Fibroblast of mammary gland (primary cell): Measurements from ENCODE around the gene ERAS.

Experiments
- DNase-seq: peaks from one replicate; pipeline ENCODE4 v3.0.0-alpha.2; 2010; ENCODE audit warnings: low read depth
- H3K4me3 ChIP-seq: 2 replicates; pipeline ENCODE4 v1.5.1; 2011; ENCODE audit warnings: low read depth, mild to moderate bottlenecking, low read length, moderate library complexity; ENCODE audit not compliant: control insufficient read depth
- TF ChIP-seq, protein P1 (sequence below): conservative IDR thresholded peaks from 2 replicates; pipeline ENCODE4 v1.5.1; 2011; ENCODE audit warnings: low read depth, low read length, inconsistent platforms; ENCODE audit not compliant: control insufficient read depth, insufficient read depth

Gene ERAS, protein sequence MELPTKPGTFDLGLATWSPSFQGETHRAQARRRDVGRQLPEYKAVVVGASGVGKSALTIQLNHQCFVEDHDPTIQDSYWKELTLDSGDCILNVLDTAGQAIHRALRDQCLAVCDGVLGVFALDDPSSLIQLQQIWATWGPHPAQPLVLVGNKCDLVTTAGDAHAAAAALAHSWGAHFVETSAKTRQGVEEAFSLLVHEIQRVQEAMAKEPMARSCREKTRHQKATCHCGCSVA

DNA sequence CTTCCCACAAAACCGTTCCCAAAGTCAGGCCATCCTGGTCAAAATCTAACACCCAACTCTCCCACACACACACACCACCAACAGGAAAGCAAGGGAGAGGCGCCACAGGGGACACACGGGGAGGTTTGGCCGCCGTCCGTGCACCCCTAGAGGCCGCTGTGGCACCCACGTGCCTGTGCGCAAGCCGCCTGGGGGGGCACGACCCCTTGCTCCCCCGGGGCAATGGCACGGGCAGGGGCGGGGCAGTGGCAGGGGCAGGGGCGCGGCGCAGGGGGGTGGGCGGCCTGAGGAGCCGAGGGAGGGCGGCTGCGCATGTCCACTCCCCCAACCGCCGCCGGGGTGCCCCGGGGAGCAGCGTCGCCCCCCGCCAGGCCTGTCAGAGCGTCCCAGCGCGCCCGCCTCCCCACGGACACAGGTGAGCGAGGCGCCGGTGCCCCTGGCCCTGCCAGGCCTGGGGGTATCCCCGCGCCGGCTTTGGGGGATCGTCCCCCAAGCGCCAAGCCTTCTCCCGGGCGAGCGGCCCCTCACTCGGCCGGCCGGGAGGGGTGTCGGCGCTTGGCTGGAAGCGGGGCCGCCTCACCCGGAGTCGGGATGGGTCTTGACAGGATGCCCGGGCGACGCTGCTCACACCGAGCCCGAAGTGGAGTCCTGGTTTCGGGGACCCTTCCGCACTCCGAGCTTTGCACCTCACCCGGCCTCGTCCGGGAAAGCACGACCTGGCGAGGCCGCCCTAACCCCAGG lies at the start of gene ERAS:
Gene ERAS (plus strand): TSS at position 379 of the 741 bp plus-strand sequence. CDS start 2,611 bp downstream, outside the sequence.
- H3K4me3 ChIP-seq = no peak within 1 kb of the TSS
- DNase-seq = no peak
- TF ChIP-seq, protein P1, sequence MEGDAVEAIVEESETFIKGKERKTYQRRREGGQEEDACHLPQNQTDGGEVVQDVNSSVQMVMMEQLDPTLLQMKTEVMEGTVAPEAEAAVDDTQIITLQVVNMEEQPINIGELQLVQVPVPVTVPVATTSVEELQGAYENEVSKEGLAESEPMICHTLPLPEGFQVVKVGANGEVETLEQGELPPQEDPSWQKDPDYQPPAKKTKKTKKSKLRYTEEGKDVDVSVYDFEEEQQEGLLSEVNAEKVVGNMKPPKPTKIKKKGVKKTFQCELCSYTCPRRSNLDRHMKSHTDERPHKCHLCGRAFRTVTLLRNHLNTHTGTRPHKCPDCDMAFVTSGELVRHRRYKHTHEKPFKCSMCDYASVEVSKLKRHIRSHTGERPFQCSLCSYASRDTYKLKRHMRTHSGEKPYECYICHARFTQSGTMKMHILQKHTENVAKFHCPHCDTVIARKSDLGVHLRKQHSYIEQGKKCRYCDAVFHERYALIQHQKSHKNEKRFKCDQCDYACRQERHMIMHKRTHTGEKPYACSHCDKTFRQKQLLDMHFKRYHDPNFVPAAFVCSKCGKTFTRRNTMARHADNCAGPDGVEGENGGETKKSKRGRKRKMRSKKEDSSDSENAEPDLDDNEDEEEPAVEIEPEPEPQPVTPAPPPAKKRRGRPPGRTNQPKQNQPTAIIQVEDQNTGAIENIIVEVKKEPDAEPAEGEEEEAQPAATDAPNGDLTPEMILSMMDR = no peak

DNA sequence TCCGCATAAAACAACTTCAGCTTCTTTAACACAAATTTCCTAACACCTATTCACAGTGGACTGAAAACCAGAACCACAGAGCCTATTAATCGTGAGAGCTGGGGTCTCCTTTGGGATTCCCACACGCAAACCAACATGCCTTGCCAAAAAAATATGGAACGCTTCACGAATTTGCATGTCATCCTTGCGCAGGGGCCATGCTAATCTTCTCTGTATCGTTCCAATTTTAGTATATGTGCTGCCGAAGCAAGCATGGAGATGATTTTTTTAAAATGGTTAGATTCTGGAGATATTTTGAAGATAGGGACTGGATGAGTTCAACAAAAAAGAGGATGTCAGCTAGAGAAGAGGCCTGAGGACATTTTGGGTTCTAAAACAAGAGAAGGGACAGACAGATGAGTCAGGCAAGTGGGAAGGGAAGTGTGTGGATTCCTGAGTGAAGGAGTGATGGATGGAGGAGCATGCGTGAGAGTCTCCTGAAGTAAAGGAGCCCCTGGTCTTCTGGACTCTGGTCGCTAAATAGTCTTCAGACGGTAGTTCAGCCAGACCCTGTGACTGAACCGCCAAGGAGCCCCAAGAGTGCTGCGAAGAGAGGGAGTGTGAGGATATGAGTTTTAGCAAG lies 49.4 kb upstream of the ERAS start:
- DNase-seq = no peak
- H3K4me3 ChIP-seq = no peak overlapping the region
- TF ChIP-seq, protein P1 = no peak

DNA sequence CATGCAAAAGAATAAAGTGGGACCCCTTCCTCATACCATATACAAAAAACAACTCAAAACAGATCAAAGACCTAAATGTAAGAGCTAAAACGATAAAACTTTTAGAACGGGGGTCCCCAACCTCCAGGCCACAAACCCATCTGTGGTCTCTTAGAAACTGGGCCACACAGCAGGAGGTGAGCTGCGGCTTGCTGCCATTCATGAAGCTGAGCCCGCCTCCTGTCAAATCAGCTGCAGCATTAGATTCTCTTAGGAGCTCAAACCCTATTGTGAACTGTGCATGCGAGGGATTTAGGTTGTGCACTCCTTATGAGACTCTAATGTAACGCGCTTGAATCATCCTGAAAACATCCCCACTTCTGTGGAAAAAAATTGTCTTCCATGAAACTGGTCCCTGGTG lies 46.9 kb upstream of the ERAS start:
- no peak for DNase-seq
- no peak overlapping the region for H3K4me3 ChIP-seq
- TF ChIP-seq, protein P1 = no peak

DNA sequence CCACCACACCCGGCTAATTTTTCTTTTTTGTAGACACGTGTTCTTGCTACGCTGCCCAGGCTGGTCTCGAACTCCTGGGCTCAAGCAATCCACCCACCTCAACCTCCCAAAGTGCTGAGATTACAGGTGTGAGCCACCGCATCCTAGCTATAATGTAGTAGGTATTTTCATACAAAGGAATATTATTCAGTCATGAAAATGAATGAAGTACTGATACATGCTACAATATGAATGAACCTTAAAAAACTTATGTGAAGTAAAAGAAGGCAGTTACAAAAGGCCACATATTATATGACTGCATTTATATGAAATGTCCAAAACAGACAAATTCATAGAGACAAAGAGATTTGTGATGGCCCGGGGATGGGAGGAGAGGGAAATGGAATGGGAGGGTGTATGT lies 44.6 kb upstream of the ERAS start:
- TF ChIP-seq, protein P1 = no peak
- H3K4me3 ChIP-seq = no peak overlapping the region
- no peak for DNase-seq

DNA sequence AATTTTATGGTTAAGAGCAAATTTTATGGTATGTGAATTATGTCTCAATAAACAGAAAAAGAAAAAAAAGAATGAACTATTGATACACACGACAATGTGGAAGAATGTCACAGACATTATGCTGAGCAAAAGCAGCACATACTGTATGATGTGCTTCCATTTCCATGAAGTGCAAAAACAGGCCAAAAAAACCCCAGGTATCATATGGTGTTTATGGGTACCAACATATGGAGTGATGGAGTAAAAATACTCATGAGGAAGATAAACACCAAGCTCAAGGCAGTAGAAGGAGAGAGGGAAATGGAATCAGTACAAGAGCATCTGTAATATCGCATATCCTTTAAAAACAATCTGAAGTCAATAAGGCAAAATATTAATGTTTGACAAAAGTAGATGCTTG lies 44.1 kb upstream of the ERAS start:
- TF ChIP-seq, protein P1 = no peak

DNA sequence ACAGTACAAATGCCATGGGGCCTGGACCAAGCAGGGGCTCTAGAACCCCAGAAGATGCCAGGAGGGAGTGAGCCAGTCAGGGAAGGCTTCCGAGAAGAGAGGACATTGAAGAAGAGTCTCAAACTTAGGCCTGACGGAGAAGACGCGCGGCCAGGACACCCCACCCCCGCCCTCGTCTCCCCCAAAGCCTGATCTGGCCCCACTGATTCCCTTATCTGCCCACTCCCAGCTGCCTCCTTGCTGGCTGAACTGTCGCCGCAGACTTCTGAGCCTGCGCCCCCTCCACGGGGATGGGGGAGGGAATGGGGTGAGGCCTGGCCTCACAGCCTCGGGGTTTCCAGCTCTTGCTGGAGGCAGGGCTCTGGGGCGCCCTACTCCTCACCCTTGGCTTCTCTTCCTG lies 43.5 kb upstream of the ERAS start:
- no peak overlapping the region for H3K4me3 ChIP-seq
- no peak for DNase-seq
- TF ChIP-seq, protein P1 = no peak

More for the DNA sequence above, 44.1 kb upstream of the ERAS start:
- no peak for DNase-seq
- H3K4me3 ChIP-seq = no peak overlapping the region
